ENCODE results near the gene CLEC18C.
"Not testable (repeated sequence)": the region's sequence is repeated elsewhere in the genome, so short reads cannot be mapped to it uniquely, and the experiment has no call there.

The CLEC18C gene

DNA sequence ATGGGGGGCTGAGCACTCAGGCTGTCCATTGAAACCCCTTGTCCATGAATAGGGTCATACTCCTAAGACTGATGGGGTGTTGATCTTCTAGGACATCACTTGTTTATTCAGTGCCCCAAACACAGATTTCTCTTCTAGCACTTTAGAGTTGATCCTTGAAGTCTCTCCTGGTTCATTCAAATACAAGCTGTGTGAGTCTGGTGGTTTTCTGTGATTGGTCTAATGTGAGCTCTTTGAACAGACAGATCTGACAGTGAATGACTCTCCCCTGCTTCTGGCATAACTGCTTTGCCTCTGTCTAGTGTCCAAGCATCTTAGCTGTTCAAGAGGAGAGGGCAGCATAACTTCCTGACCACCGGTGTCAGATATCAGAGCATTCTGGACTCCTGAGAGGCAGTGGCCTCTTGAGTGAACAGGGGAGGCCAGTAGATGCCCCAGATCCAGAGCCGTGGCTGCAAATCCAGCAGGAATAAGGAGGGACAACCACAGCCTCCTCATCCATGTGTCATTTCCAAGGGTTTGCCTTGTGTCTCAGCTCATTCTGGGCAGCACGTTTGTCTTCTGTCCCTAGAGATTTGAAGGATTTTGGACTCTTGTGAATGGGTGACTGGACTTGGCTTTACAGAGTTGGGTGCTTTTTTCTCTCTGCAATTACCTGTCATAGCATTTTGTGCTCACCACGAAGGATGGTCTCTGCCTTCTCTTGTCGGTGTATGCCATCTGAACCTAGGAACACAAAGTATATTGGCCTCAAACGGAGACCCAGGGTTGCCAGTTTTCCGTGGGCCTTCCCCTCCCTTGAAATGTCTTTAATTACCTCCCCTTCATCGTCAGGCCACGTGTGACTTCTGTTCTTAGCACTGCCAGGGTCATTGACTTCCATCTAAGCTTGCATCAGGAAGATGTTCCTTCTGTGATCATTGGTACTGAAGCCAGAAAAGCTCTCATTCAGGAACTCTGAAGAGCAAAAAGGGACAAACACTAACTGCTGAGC, 13.9 kb upstream of the CLEC18C start:
- DNase-seq, result no peak
- no peak for ATAC-seq

DNA sequence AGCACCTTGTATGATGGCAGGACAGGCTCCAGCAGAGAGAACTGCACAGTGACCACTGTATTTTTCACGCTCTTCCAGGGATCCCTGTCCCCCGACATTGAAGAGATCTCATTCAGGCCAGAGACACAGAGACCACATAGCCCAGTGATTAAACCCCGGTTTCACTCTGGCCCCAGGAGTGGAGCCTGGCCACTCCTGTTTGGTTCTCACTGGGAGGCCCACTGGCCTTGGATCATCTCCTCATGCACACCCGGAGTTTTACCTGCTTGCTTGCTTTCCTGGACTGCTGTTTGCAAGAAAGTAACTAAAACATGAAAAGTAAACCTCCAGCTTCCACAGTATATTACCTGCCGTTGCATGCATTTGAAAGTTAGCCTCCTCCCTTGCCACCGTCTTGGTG, 13.2 kb upstream of the CLEC18C start:
- DNase-seq (no peak), ATAC-seq (no peak)

DNA sequence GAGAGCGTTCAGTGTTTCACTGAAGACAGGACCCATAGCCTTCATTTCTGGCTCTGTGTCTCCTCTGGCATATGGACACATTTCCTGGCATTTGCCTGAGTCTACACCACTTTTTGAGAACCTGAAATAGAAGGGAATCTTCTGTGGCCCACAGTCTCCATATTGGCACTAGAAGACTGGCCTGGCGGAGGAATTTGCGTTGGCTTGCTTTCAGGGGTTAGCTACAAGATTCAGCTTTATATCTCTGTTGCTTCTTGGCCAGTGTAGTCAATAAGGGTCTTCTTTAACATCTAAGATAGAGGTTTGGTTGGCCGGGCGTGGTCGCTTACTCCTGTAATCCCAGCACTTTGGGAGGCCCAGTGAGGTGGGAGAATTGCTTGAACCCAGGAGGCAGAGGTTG, 12.8 kb upstream of the CLEC18C start:
- ATAC-seq (no peak), DNase-seq (no peak)

DNA sequence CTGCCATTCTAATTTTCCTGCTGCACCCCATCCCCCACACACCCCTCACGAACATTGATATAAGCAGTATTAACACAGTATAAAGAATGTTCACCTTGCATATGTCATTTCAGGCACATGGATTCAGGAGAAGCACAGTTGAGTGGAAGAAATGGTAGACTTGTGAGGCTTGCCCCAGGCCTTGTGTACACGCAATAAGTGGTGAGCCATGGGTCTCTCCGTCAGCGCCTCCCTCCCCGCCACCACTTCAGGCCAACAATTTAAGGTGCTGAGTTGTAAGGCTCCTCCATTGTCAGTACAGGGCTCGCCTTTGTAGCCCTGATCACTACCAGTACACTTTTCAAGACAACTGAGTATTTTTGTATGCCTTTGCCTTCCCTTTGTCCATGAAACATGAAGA, 12.2 kb upstream of the CLEC18C start:
- ATAC-seq (no peak), DNase-seq (no peak)

DNA sequence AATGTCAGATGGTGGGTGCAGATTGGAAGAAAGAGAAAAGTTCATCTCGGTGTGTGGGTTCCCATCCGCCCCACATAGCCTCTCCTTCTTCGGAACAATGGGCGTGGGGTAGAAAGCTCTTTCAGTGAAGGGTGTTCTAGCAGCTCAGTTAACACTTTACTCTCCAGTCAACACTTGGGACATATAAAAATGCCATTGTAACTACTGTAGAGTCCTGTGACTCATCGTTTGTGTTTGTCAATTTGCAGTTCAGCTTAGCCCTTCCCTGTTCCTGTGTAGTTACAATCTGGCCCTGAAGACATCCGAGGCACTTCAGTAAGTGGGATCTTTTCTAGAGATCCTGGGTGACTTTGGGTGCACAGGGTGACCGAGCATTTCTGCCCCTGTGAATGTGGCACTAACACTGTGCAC, 11.5 kb upstream of the CLEC18C start:
- no peak for DNase-seq
- no peak for ATAC-seq

- no peak for ATAC-seq
- DNase-seq, result no peak
Measured at GRCh38 chr16:70163596-70163995, 10.0 kb upstream of the CLEC18C start.

GRCh38 chr16:70166688-70167087, 6.9 kb upstream of the CLEC18C start:
- not testable (repeated sequence) for ATAC-seq, DNase-seq

GRCh38 chr16:70173916-70174315, 329 bp downstream of the CLEC18C start:
- DNase-seq, ATAC-seq: not testable (repeated sequence)

- not testable (repeated sequence) for DNase-seq
- peak; percentile 24 for ATAC-seq
Measured at GRCh38 chr16:70174387-70174932, 873 bp downstream of the CLEC18C start.

DNA sequence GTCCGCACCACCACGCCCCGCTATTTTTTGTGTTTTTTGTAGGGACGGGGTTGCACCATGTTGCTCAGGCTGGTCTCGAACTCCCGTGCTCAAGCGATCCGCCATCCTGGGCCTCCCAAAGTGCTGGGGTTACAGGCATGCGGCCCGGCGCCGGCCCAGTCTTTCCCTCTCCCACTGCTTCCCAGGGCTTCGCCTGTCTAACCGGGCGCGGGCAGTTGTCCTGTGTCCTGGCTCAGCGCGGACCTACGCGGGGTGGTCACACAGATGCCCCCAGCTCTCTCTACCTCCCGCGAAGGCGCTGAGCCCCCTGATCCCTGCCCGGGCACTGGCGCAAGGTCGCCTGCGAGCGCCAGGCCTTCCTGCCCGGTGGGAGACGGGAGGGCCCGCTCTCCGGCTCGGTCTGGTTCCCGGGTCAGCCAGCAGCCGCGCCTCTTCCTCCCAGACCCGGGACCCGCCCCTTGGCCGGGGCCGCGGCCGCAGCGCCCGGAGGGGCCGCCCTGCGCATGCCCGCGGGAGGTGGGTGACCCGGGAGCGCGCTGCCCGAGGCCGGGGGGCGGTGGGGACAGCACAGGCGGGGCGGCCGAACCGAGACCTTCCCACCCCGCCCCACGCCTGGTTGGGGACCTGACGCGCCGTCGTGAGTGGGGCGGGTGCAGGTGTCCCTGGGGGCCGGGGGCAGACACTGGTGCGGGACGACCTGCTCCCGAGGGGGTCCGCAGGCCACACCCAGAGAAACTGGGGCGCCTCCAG, 14.4 kb downstream of the CLEC18C start:
- not testable (repeated sequence) for DNase-seq
- ATAC-seq, result peak; percentile 11

GRCh38 chr16:70188608-70188915, 15.0 kb downstream of the CLEC18C start:
- not testable (repeated sequence) for ATAC-seq
- DNase-seq, result peak; percentile 5

GRCh38 chr16:70190574-70190973, 17.0 kb downstream of the CLEC18C start:
- not testable (repeated sequence) for ATAC-seq, DNase-seq

- not testable (repeated sequence) for DNase-seq
- peak; percentile 34 for ATAC-seq
Measured at GRCh38 chr16:70196683-70197300, 23.2 kb downstream of the CLEC18C start.

DNA sequence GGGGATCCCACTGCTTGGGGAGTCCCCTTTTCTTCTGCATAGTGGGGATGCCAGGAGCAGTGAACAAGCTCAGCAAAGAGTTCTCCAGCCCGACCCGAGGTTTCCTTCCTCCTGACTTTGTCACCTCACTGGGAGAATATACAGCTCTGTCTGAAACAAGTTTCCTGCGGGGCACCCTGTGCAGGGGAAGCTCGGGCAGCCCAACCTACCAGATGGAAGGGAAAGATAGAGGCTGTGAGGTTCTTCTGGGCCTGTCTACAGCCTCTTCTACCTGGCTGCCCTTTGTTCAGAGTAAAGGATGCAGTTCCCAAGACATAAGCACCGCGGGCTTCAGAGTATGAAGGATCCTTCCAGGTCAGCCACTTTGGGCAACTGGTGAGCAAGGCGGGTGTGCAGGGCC, 24.0 kb downstream of the CLEC18C start:
- not testable (repeated sequence) for DNase-seq, ATAC-seq

GRCh38 chr16:70198230-70198629, 24.6 kb downstream of the CLEC18C start:
- DNase-seq, ATAC-seq: not testable (repeated sequence)

DNA sequence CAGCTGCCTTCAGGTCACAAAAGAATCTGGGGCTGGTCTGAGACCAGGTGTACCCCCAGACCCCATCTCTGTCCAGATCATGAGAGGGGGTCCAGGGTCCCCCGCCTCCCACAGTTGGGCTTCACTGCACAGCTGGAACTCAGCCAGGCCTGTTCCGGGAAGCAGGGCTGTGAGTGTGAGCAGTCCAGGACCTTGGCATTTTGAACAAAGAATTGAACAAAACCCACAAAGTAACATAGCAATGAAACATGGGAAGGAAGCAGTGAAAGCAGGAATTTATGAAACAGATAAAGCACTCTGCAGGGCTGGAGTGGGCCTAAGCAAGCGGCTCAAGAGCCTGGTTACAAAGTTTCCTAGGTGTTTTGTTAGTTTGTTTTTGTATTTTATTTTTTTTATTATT, 25.1 kb downstream of the CLEC18C start:
- DNase-seq, ATAC-seq: not testable (repeated sequence)

DNA sequence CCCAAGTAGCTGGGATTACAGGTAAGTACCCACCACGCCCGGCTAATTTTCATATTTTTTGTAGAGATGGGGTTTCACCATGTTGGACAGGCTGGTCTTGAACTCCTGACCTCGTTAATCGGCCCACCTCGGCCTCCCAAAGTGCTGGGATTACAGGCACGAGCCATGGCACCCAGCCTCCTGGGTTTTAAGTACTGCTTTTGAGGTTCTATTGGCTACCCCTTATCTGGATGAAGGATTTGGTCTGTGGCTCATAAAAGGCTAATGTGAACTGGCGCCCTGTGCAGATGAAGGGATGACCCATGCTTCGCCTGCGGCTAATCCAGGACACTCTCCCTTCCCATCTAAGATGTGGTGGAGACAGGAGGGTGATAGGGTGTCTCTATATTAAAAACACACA, 25.6 kb downstream of the CLEC18C start:
- ATAC-seq, DNase-seq: not testable (repeated sequence)

DNA sequence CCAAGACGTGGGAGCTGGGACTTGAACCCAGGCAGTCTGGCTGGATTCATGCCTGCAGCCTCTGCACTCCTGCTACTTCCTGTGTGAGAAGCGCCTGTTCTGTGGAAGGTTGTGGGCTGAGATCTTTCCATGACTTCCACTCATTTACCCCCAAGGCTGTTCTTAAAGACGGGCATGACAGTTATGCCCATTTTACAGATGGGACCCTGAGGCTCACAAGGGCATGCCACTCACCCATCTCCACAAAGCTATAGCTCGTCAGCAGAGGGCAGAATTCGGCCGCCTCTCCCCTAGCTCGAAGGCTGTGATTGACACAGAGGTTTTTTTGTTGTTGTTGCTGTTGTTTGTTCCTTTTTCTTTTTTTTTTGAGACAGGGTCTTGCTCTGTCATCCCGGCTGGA, 26.5 kb downstream of the CLEC18C start:
- not testable (repeated sequence) for DNase-seq

GRCh38 chr16:70203508-70203907, 29.9 kb downstream of the CLEC18C start:
- DNase-seq, ATAC-seq: not testable (repeated sequence)

More for the DNA sequence above, 26.5 kb downstream of the CLEC18C start:
- ATAC-seq, result not testable (repeated sequence)

DNA sequence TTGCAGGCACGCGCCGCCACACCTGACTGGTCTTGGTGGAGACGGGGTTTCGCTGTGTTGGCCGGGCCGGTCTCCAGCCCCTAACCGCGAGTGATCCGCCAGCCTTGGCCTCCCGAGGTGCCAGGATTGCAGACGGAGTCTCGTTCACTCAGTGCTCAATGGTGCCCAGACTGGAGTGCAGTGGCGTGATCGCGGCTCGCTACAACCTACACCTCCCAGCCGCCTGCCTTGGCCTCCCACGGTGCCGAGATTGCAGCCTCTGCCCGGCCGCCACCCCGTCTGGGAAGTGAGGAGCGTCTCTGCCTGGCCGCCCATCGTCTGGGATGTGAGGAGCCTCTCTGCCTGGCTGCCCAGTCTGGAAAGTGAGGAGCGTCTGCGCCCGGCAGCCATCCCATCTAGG, 30.4 kb downstream of the CLEC18C start:
- DNase-seq, ATAC-seq: not testable (repeated sequence)

DNA sequence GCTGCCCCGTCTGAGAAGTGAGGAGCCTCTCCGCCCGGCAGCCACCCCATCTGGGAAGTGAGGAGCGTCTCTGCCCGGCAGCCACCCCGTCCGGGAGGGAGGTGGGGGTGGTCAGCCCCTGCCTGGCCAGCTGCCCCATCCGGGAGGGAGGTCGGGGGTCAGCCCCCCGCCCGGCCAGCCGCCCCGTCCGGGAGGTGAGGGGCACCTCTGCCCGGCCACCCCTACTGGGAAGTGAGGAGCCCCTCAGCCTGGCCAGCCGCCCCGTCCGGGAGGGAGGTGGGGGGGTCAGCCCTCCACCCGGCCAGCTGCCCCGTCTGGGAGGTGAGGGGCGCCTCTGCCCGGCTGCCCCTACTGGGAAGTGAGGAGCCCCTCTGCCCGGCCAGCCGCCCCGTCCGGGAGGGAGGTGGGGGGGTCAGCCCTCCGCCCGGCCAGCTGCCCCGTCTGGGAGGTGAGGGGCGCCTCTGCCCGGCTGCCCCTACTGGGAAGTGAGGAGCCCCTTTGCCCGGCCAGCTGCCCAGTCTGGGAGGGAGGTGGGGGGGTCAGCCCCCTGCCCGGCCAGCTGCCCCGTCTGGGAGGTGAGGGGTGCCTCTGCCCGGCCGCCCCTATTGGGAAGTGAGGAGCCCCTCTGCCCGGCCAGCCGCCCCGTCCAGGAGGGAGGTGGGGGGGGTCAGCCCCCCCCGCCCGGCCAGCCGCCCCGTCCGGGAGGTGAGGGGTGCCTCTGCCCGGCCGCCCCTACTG, 31.2 kb downstream of the CLEC18C start:
- DNase-seq, ATAC-seq: not testable (repeated sequence)

Measured in stimulated activated naive CD8-positive, alpha-beta T cell treated with anti-CD3 and anti-CD28 coated beads, Interleukin-15, Interleukin-2, amounts not matched to agents 100 U/mL and 50 U/mL, for 24 hours (primary cell).